Osteocyte (in vitro differentiated cells): ENCODE results near the gene RHPN2. TPM values are rescaled to one million over a fixed set of nuclear protein-coding genes. Genes with fewer than 3 reads are reported as not detected.
"Not testable (repeated sequence)": the region's sequence is repeated elsewhere in the genome, so short reads cannot be mapped to it uniquely, and the experiment has no call there.

Source experiments
- DNase-seq: peaks from one replicate; pipeline ENCODE4 v3.0.0; 2021; ENCODE audit warnings: mixed read lengths; ENCODE audit not compliant: unreplicated experiment; ENCODE audit errors: extremely low spot score
- H3K27ac Mint-ChIP-seq: one replicate; pipeline ENCODE4 v1.8.0; 2021; ENCODE audit warnings: mild to moderate bottlenecking, mixed read lengths; ENCODE audit not compliant: unreplicated experiment
- H3K27me3 Mint-ChIP-seq: one replicate; pipeline ENCODE4 v1.8.0; 2021; ENCODE audit warnings: mixed read lengths; ENCODE audit not compliant: unreplicated experiment
- H3K36me3 Mint-ChIP-seq: one replicate; pipeline ENCODE4 v1.8.0; 2021; ENCODE audit warnings: mixed read lengths; ENCODE audit not compliant: unreplicated experiment
- H3K4me1 Mint-ChIP-seq: one replicate; pipeline ENCODE4 v1.8.0; 2021; ENCODE audit warnings: mixed read lengths; ENCODE audit not compliant: unreplicated experiment
- H3K4me3 Mint-ChIP-seq: one replicate; pipeline ENCODE4 v1.8.0; 2021; ENCODE audit warnings: mild to moderate bottlenecking, moderate library complexity, mixed read lengths; ENCODE audit not compliant: unreplicated experiment
- H3K9me3 Mint-ChIP-seq: one replicate; pipeline ENCODE4 v1.8.0; 2021; ENCODE audit warnings: mixed read lengths; ENCODE audit not compliant: unreplicated experiment
- total RNA-seq: library from RNA; stranded (reverse); gene quantifications from 2 replicates; pipeline ENCODE4 v1.2.1, GENCODE V29; 2021
- TF ChIP-seq, protein P1 (sequence below): fragments of 200-600 bp; sonication (generic); IDR thresholded peaks from 2 replicates; pipeline ENCODE4 v1.5.0; 2021; ENCODE audit warnings: antibody characterized with exemption, mild to moderate bottlenecking, moderate library complexity

Gene RHPN2
- total RNA-seq, 1 donor from 2014 or later = 4.0 TPM

DNA sequence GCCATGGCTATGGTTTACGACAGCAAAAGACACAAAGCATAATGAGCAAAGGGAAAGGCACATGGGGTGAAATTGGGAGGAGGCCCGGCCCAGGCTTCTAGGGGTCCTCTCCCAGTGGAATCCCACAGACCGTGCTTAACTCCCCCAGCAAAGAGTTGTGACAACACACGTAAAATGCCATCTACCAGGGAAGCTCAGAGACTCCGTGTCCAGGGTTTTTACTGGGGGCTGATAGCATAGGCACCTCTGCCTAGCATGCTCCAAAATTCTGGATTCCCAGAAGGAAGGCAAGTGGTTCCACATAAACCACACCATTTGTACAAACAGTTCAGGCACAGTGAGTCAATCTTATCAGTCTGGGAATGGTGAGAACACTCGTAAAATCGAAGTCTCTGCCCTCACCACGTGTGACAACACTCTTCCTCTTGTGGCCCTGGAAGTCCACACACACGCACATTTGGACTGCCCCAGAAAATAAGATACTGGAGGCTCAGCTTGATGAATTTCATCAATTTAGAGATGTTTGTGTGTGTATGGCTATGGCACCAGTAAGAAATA is 34.9 kb downstream of the RHPN2 start:
- Mint-ChIP-seq H3K4me1 (no peaks in the 10 kb centered on the region), H3K4me3 (no peak overlapping the region), H3K27ac (no peak overlapping the region), H3K36me3 (peaks cover 4% of the 10 kb centered on the region), H3K9me3 (peaks cover 4% of the 10 kb centered on the region), H3K27me3 (no peaks in the 10 kb centered on the region)
- TF ChIP-seq, protein P1, sequence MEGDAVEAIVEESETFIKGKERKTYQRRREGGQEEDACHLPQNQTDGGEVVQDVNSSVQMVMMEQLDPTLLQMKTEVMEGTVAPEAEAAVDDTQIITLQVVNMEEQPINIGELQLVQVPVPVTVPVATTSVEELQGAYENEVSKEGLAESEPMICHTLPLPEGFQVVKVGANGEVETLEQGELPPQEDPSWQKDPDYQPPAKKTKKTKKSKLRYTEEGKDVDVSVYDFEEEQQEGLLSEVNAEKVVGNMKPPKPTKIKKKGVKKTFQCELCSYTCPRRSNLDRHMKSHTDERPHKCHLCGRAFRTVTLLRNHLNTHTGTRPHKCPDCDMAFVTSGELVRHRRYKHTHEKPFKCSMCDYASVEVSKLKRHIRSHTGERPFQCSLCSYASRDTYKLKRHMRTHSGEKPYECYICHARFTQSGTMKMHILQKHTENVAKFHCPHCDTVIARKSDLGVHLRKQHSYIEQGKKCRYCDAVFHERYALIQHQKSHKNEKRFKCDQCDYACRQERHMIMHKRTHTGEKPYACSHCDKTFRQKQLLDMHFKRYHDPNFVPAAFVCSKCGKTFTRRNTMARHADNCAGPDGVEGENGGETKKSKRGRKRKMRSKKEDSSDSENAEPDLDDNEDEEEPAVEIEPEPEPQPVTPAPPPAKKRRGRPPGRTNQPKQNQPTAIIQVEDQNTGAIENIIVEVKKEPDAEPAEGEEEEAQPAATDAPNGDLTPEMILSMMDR = no peak
- DNase-seq = no peak

DNA sequence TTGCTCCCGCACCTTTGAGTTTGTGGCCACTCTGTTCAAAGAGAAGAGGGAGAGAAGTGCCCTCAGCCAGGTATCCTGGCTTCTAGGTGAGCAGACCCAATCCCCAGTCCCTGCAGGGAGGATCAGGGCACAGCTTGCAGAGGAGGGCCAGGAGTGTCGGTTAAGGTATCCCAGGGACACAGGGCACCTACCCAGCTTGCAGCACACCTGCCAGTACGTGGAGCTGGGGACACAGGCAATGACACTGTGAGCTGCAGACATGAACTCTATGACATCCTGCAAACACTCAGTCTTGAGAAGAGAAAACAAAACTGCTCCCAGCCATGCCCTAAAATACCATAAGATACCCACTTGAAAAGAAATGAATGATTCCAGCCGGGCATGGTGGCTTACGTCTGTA is 38.1 kb downstream of the RHPN2 start:
- not testable (repeated sequence) for H3K27me3 Mint-ChIP-seq, H3K27ac Mint-ChIP-seq, H3K4me1 Mint-ChIP-seq, H3K9me3 Mint-ChIP-seq, H3K36me3 Mint-ChIP-seq, DNase-seq, H3K4me3 Mint-ChIP-seq

GRCh38 chr19:33025468-33026238 is 39.0 kb downstream of the RHPN2 start:
- not testable (repeated sequence) for H3K4me1 Mint-ChIP-seq, H3K27me3 Mint-ChIP-seq, DNase-seq, H3K36me3 Mint-ChIP-seq, H3K4me3 Mint-ChIP-seq, H3K27ac Mint-ChIP-seq, H3K9me3 Mint-ChIP-seq

DNA sequence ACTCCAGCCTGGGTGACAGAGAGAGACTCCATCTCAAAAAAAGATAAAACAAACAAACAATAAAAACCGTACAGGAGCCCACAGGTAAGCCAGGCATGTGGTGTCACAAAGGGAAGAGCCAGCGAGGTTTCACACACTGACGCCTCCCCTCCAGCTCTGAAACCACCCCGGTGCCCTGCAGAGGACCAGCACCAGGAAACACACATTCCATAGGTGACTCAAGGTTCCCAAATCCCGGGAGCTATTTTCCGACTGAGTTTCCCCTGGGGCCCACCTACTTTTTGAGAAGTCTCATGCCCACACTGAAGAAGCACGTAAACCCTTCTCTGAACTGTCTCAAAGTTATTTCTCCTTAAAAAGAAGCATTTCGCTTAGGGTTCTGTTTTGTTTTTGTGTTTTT is 40.3 kb downstream of the RHPN2 start:
- DNase-seq = no peak
- Mint-ChIP-seq H3K4me3 (no peak overlapping the region), H3K4me1 (no peaks in the 10 kb centered on the region), H3K27ac (no peak overlapping the region), H3K27me3 (no peaks in the 10 kb centered on the region), H3K36me3 (peaks cover 5% of the 10 kb centered on the region), H3K9me3 (peaks cover 4% of the 10 kb centered on the region)
- TF ChIP-seq, protein P1 = no peak

DNA sequence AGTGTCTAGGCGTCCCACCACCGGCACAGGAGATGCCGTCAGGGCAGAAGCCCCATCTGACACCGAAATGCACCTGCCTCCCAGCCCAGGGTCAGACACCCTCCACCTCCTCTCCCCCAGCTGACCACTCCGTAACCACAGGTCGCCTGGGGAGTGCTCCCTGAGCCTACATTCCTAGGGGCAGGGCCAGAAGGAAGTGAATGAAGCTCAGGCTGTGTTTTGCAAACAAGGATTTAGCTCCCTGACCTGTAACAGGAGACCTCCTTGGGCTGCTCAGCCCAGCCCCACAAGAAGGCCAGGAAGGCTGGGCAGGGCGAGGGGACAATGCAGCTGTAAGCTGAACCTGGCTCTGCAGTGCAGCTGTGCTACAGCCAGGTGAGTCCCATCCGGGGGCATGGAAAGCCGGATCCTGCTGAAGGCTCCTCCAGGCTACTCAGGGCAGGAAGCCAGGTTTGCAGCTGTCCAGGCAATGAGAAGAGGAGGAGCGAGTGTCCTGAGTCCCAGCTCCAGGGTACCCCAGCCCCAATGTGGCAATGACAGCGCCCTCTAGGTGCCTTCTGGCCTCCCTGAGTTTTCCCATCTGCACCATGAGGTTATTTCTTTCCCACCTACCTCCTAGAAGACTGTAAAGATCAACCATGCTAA is 42.1 kb downstream of the RHPN2 start:
- no peak overlapping the region for H3K4me3 Mint-ChIP-seq
- no peak for DNase-seq
- H3K4me1 Mint-ChIP-seq = no peaks in the 10 kb centered on the region
- no peak overlapping the region for H3K27ac Mint-ChIP-seq
- TF ChIP-seq, protein P1 = no peak
- H3K9me3 Mint-ChIP-seq = no peaks in the 10 kb centered on the region
- no peaks in the 10 kb centered on the region for H3K27me3 Mint-ChIP-seq
- H3K36me3 Mint-ChIP-seq = peaks cover 5% of the 10 kb centered on the region

- H3K4me1 Mint-ChIP-seq, H3K9me3 Mint-ChIP-seq, H3K36me3 Mint-ChIP-seq, H3K27me3 Mint-ChIP-seq, DNase-seq, H3K27ac Mint-ChIP-seq, H3K4me3 Mint-ChIP-seq: not testable (repeated sequence)
These were observed 53.8 kb downstream of the RHPN2 start for GRCh38 chr19:33010891-33011290.
